Measurements from ENCODE around the gene ANKRD10. TPM values are rescaled to one million over a fixed set of nuclear protein-coding genes. Genes with fewer than 3 reads are reported as not detected.

The ANKRD10 gene
- total and polyA plus RNA-seq, 2 donors (not counting 3 experiments of a cell fraction or from before 2014, with no cell fraction given): 44.5 to 94.1 TPM

DNA sequence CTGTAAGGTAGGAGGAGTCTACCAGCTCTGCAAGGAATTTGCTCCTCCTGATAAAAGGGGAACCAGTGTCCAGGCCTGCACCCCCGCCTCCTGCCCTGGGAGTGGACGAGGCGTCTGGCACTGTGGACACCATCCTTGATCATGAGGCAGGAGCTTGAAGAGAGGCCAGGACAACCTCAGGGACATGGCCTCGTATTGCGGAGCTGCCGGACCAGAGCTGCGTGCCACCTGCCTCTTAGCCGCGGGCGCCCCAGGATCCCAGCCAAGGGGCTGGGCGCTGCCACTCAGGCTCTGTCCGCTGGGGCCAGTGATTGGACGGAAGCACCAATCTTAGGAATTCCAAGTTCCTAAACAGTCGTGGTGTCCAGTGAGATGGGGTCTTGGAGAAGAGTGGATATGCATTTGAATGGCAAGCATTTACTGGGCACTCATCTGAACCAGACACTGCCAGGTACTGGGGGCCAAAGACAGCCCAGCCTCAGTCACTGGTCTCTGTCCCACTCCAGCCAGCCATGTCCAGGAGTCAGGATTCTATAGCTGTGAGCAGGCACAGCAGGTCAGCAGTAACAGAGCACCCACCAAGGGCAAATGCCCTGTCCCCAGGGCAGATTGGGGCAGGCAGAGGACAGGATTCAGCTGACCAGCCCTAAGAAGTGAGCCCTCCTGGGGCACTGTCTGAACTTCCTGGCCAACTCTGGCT is 39.1 kb upstream of the ANKRD10 start:
- POLR2A ChIA-PET: no interaction called here
- no peak overlapping the region for H2AFZ ChIP-seq (ENCODE audit: low read depth, low read length)
- DNase-seq (ENCODE audit: low read depth, low spot score) (no peak), FAIRE-seq (no peak)
- H3K9me3 ChIP-seq (replicated peaks; ENCODE audit: control insufficient read depth, insufficient read depth, low read length): no peaks in the 10 kb centered on the region
- no peak overlapping the region for H3K9ac ChIP-seq (replicated peaks; ENCODE audit: extremely low read depth, insufficient read depth, low read length)
- no peak overlapping the region for H3K27ac ChIP-seq (ENCODE audit: insufficient read depth, low read depth, low read length)
- H3K4me2 ChIP-seq (ENCODE audit: insufficient read depth, low read length): no peak overlapping the region
- BruUV-seq (replicated peaks): no TSS peak
- no peaks in the 10 kb centered on the region for H3K27me3 ChIP-seq (ENCODE audit: control insufficient read depth in 2 of 2, insufficient read depth in 2 of 2, low read length in 2 of 2)
- intact Hi-C loops (cut with micrococcal nuclease): no loop called here
- H3K4me1 ChIP-seq (ENCODE audit: control insufficient read depth, extremely low read depth, insufficient read depth, low read length): peaks cover 8% of the 10 kb centered on the region
- H3K36me3 ChIP-seq (ENCODE audit: control insufficient read depth in 2 of 2, extremely low read depth in 1 of 2, insufficient read depth in 2 of 2, low read length in 2 of 2): no peaks in the 10 kb centered on the region
- H3K4me3 ChIP-seq (replicated peaks in 1 of 3; ENCODE audit: insufficient read depth in 1 of 3, low read depth in 1 of 3, low read length in 3 of 3): no peak overlapping the region
- H3K79me2 ChIP-seq (ENCODE audit: control insufficient read depth, insufficient read depth, low read length): no peaks in the 10 kb centered on the region
- no peaks in the 10 kb centered on the region for H3K9me1 ChIP-seq (replicated peaks; ENCODE audit: control insufficient read depth, extremely low read depth, insufficient read depth, low read length)
- CTCF ChIA-PET: interaction anchor here (1.5 kb wide), 1 partner anchor 52 kb away, joined by 4 read pairs; no protein-coding TSS in a partner anchor
- no peaks in the 10 kb centered on the region for H4K20me1 ChIP-seq (replicated peaks; ENCODE audit: control insufficient read depth, extremely low read depth, insufficient read depth, low read length)
- TF ChIP-seq EZH2 (IDR thresholded peaks at IDR 0.05; ENCODE audit: borderline replicate concordance, low read depth, low read length, severe bottlenecking) (no peak), MYC (IDR thresholded peaks at IDR 0.05; ENCODE audit: low read depth, low read length) (no peak), FOS (IDR thresholded peaks at IDR 0.05; ENCODE audit: borderline replicate concordance, insufficient read depth, low read length) (no peak), POLR2AphosphoS5 (IDR thresholded peaks at IDR 0.05; ENCODE audit: insufficient read depth, low read depth, low read length) (no peak), POLR2A (IDR thresholded peaks at IDR 0.05; ENCODE audit: low read depth, low read length) (no peak), GATA2 (IDR thresholded peaks at IDR 0.05; ENCODE audit: insufficient read depth, insufficient read length, low read depth, low read length) (no peak)
- TF ChIP-seq, protein P1, sequence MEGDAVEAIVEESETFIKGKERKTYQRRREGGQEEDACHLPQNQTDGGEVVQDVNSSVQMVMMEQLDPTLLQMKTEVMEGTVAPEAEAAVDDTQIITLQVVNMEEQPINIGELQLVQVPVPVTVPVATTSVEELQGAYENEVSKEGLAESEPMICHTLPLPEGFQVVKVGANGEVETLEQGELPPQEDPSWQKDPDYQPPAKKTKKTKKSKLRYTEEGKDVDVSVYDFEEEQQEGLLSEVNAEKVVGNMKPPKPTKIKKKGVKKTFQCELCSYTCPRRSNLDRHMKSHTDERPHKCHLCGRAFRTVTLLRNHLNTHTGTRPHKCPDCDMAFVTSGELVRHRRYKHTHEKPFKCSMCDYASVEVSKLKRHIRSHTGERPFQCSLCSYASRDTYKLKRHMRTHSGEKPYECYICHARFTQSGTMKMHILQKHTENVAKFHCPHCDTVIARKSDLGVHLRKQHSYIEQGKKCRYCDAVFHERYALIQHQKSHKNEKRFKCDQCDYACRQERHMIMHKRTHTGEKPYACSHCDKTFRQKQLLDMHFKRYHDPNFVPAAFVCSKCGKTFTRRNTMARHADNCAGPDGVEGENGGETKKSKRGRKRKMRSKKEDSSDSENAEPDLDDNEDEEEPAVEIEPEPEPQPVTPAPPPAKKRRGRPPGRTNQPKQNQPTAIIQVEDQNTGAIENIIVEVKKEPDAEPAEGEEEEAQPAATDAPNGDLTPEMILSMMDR (IDR thresholded peaks at IDR 0.05; ENCODE audit: extremely low read depth in 1 of 2, insufficient read depth in 1 of 2, low read depth in 1 of 2, low read length in 2 of 2): no peak
- TF ChIP-seq, protein P2, sequence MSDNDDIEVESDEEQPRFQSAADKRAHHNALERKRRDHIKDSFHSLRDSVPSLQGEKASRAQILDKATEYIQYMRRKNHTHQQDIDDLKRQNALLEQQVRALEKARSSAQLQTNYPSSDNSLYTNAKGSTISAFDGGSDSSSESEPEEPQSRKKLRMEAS (IDR thresholded peaks at IDR 0.05; ENCODE audit: insufficient read depth, insufficient read length): no peak
- dilution Hi-C loops (cut with MboI; ENCODE audit: extremely low pct_ligation_motif_present, low sequenced_read_pairs): no loop called here

Measured in endothelial cell of umbilical vein (primary cell).